K562 (cell line): Measurements from ENCODE around the gene ZGLP1. TPM values are rescaled to one million over a fixed set of nuclear protein-coding genes. Genes with fewer than 3 reads are reported as not detected.

Source experiments
- ATAC-seq: fragments of 200-7000 bp; cut with Tn5 transposase; 3 replicates; pipeline ENCODE4 v1.9.1; 2020; ENCODE audit warnings: moderate library complexity
- BruUV-seq: library from RNA; stranded (reverse); fragments of 400-500 nt; replicated peaks from 2 replicates; lab custom pipeline; 2021; lab: Mats Ljungman, UMichigan
- CTCF ChIA-PET: fragments of 300-600 bp; formaldehyde crosslinking; extraction: SDS; loops from one replicate; lab custom pipeline; 2021; ENCODE audit warnings: low intra/inter-chr PET ratio; lab: Yijun Ruan, JAX
- POLR2A ChIA-PET: fragments of 300-600, 350-650 bp; sonication (Branson Sonifier 250); formaldehyde crosslinking; extraction: SDS; loops from one replicate; lab custom pipeline; 2021; ENCODE audit warnings: antibody characterized with exemption, inconsistent platforms; lab: Yijun Ruan, JAX
- DNase-seq, 4 experiments: peaks; one replicate each; pipeline versions ENCODE4 v3.0.0 to v3.0.0-alpha.2; 2011 to 2018; ENCODE audit warnings: low spot score in 3 of 4, mixed read lengths in 3 of 4; ENCODE audit errors: extremely low read depth in 1 of 4
- FAIRE-seq: peaks from 2 replicates; lab custom pipeline; 2011; peaks lifted over from hg19 to GRCh38; lab: Jason Lieb, UNC
- H2AFZ ChIP-seq: 2 replicates; pipeline ENCODE4 v1.6.0; 2011; ENCODE audit warnings: low read depth, low read length, control low read depth, inconsistent platforms
- H3K27ac ChIP-seq: fragments of 200-600 bp; 3 replicates; pipeline ENCODE4 v1.8.0; 2011; ENCODE audit warnings: low read depth, mild to moderate bottlenecking, control low read depth, inconsistent platforms, low read length, moderate library complexity, mixed read lengths; ENCODE audit errors: extremely low read depth
- H3K27me3 ChIP-seq, 2 experiments: fragments of 300-600 bp in 1 of 2; 2 replicates in 1 of 2; 3 replicates in 1 of 2; pipeline versions ENCODE4 v1.6.0 to v1.8.0; 2011; ENCODE audit warnings: inconsistent platforms in 2 of 2, low read length in 2 of 2, mild to moderate bottlenecking in 1 of 2, mixed read lengths in 1 of 2, moderate library complexity in 1 of 2; ENCODE audit not compliant: control insufficient read depth in 2 of 2, insufficient read depth in 2 of 2
- H3K36me3 ChIP-seq: fragments of 300-600 bp; 3 replicates; pipeline ENCODE4 v1.8.0; 2011; ENCODE audit warnings: mild to moderate bottlenecking, low read length, inconsistent platforms; ENCODE audit not compliant: control insufficient read depth, insufficient read depth
- H3K4me1 ChIP-seq, 2 experiments: fragments of 200-600 bp in 1 of 2; replicated peaks in 1 of 2; 2 replicates in 1 of 2; 3 replicates in 1 of 2; pipeline versions ENCODE4 v1.5.1 to v1.8.0; 2011; ENCODE audit warnings: inconsistent platforms in 2 of 2, low read length in 2 of 2, mild to moderate bottlenecking in 1 of 2, mixed read lengths in 1 of 2, moderate library complexity in 1 of 2; ENCODE audit not compliant: control insufficient read depth in 2 of 2, insufficient read depth in 2 of 2
- H3K4me2 ChIP-seq: 2 replicates; pipeline ENCODE4 v1.6.1; 2011; ENCODE audit warnings: low read length, control low read depth, inconsistent platforms, mixed read lengths; ENCODE audit not compliant: insufficient read depth
- H3K4me3 ChIP-seq: fragments of 200-600 bp; sonication (generic), shearing (Covaris generic); 2 replicates; pipeline ENCODE4 v1.5.1; 2016; ENCODE audit warnings: control low read depth, inconsistent platforms
- H3K79me2 ChIP-seq: fragments of 200-600 bp; 3 replicates; pipeline ENCODE4 v1.8.0; 2011; ENCODE audit warnings: low read length, inconsistent platforms; ENCODE audit not compliant: control insufficient read depth, insufficient read depth
- H3K9ac ChIP-seq, 2 experiments: 2 replicates each; pipeline versions ENCODE4 v1.6.0 to v1.6.1; 2011; ENCODE audit warnings: low read depth in 2 of 2, low read length in 2 of 2, control low read depth in 1 of 2, inconsistent platforms in 1 of 2, mild to moderate bottlenecking in 1 of 2, mixed read lengths in 1 of 2; ENCODE audit not compliant: insufficient read depth in 1 of 2
- H3K9me1 ChIP-seq: one replicate; pipeline ENCODE4 v1.6.0; 2011; ENCODE audit warnings: inconsistent platforms, mild to moderate bottlenecking, low read length, moderate library complexity; ENCODE audit not compliant: control insufficient read depth, insufficient read depth
- H3K9me3 ChIP-seq: replicated peaks from 2 replicates; pipeline ENCODE4 v1.5.1; 2011; ENCODE audit warnings: low read depth, low read length, inconsistent platforms; ENCODE audit not compliant: control insufficient read depth, insufficient read depth
- H4K20me1 ChIP-seq: replicated peaks from 2 replicates; pipeline ENCODE4 v1.6.1; 2011; ENCODE audit warnings: low read length, inconsistent platforms, mixed read lengths; ENCODE audit not compliant: control insufficient read depth, insufficient read depth
- ARID2 ChIP-seq: fragments of 450-650 bp; IDR thresholded peaks from 2 replicates; pipeline ENCODE4 v1.6.1; 2017; ENCODE audit warnings: antibody characterized with exemption, mild to moderate bottlenecking
- HBP1 ChIP-seq: fragments of 450-650 bp; formaldehyde crosslinking; IDR thresholded peaks from 2 replicates; pipeline ENCODE4 v1.4.0; 2022; ENCODE audit warnings: missing genetic modification characterization
- NELFE ChIP-seq: IDR thresholded peaks from 2 replicates; pipeline ENCODE4 v1.6.1; 2011; ENCODE audit warnings: mild to moderate bottlenecking; ENCODE audit not compliant: insufficient read depth, insufficient read length
- PCBP2 ChIP-seq: fragments of 200-400 bp; formaldehyde crosslinking; IDR thresholded peaks from 2 replicates; pipeline ENCODE4 v1.6.1; 2018; ENCODE audit warnings: low read length, low read depth, mild to moderate bottlenecking, moderate library complexity; ENCODE audit not compliant: poor library complexity, severe bottlenecking
- SMAD3 ChIP-seq: fragments of 450-650 bp; formaldehyde crosslinking; conservative IDR thresholded peaks from 2 replicates; pipeline ENCODE4 v1.4.0; 2020; ENCODE audit warnings: mild to moderate bottlenecking
- TAL1 ChIP-seq: fragments of 450-650 bp; IDR thresholded peaks from 2 replicates; pipeline ENCODE4 v1.6.1; 2016; ENCODE audit warnings: mild to moderate bottlenecking
- ZFX ChIP-seq: sonication (generic); formaldehyde crosslinking; IDR thresholded peaks from 2 replicates; pipeline ENCODE4 v1.8.0; 2022; ENCODE audit warnings: mild to moderate bottlenecking, missing genetic modification reagents, moderate library complexity
- ZNF140 ChIP-seq: fragments of 250-450 bp; sonication (Bioruptor Pico); IDR thresholded peaks from 2 replicates; pipeline ENCODE4 v1.8.0; 2021; ENCODE audit warnings: moderate library complexity, mild to moderate bottlenecking, inconsistent platforms
- ZNF197 ChIP-seq: fragments of 200-800 bp; sonication (Bioruptor generic); IDR thresholded peaks from 2 replicates; pipeline ENCODE4 v1.6.1; 2016; ENCODE audit warnings: low read depth, missing genetic modification characterization, missing compliant biosample characterization
- WGBS: fragments of 100-300 bp; shearing (Covaris generic); methylation state at CpG from one replicate; pipeline ENCODE4 v1.1.6; 2016; ENCODE audit warnings: low coverage, mixed read lengths; ENCODE audit not compliant: insufficient coverage; ENCODE audit errors: missing lambda C conversion rate; 5-methylcytosine and 5-hydroxymethylcytosine counted together
- in situ Hi-C: fragments of 300-500 bp; cut with MboI; formaldehyde crosslinking; loops from 4 replicates; pipeline ENCODE4 v1.15.0; 2018; ENCODE audit warnings: inconsistent platforms, mixed read lengths
- intact Hi-C: fragments of 100-400 bp; cut with micrococcal nuclease; formaldehyde crosslinking; loops from 2 replicates; pipeline ENCODE4 v1.14.2; 2022
- polyA plus RNA-seq, 8 experiments: library from polyadenylated mRNA; depleted of rRNA in 4 of 8; stranded (reverse) in 5 of 8; unstranded in 3 of 8; fragments of >200 nt; fragmentation: Nextera tagmentation in 2 of 8; fragmentation: Illumina TruSeq in 1 of 8; extraction: Ambion mirVana in 2 of 8; extraction: Trizol in 1 of 8; gene quantifications; 2 replicates each; pipeline versions ENCODE4 v1.2.1 to v1.2.3, GENCODE V29; 2011 to 2014; ENCODE audit warnings: inconsistent platforms in 1 of 8, missing spikeins in 1 of 8
- total RNA-seq, 7 experiments: library from RNA; depleted of rRNA in 6 of 7; stranded (reverse); fragments of >200 nt in 6 of 7; fragmentation: Illumina TruSeq in 2 of 7; extraction: Trizol in 2 of 7; gene quantifications; 2 replicates each; pipeline versions ENCODE4 v1.2.1 to v1.2.3, GENCODE V29; 2011 to 2021; ENCODE audit warnings: low replicate concordance in 1 of 7
- TF ChIP-seq, protein P1 (sequence below): sonication (generic); formaldehyde crosslinking; IDR thresholded peaks from 2 replicates; pipeline ENCODE4 v1.8.0; 2022; ENCODE audit warnings: mild to moderate bottlenecking, missing genetic modification reagents

The ZGLP1 gene
- total and polyA plus RNA-seq, 9 of the 15 experiments (the other 6 are each of a cell fraction or from before 2014, with no cell fraction given), result 0.24 to 4.5 (median 2.2) TPM

GRCh38 chr19:10268071-10268470 lies 41.5 kb downstream of the ZGLP1 start:
- no peak overlapping the region for H3K4me3 ChIP-seq
- H4K20me1 ChIP-seq, result no peaks in the 10 kb centered on the region
- no peak for FAIRE-seq
- H3K9me3 ChIP-seq, result no peaks in the 10 kb centered on the region
- H3K79me2 ChIP-seq, result peaks cover 30% of the 10 kb centered on the region
- peaks cover 16 to 33% of the 10 kb centered on the region in 2 experiments; a peak in 4 of 5 replicates for H3K4me1 ChIP-seq
- no peak overlapping the region for H3K4me2 ChIP-seq
- no peaks in the 10 kb centered on the region for H3K9me1 ChIP-seq
- ChIA-PET POLR2A (interaction anchor here (0.6 to 1.1 kb wide), 2 partner anchors 43 to 115 kb away, joined by 3 read pairs; no protein-coding TSS in a partner anchor), CTCF (interaction anchor here (1.2 to 3.9 kb wide), 2 partner anchors 21 to 121 kb away, joined by 3 to 77 read pairs; no protein-coding TSS in a partner anchor)
- H3K9ac ChIP-seq, result peak overlapping the region in 1 of 2 experiments; percentile 61; a peak in 2 of 4 replicates
- no TSS peak for BruUV-seq
- in situ Hi-C loops (no loop called here), intact Hi-C loops (no loop called here)
- TF ChIP-seq TAL1, result no peak
- no peak for TF ChIP-seq ARID2
- TF ChIP-seq, protein P1, sequence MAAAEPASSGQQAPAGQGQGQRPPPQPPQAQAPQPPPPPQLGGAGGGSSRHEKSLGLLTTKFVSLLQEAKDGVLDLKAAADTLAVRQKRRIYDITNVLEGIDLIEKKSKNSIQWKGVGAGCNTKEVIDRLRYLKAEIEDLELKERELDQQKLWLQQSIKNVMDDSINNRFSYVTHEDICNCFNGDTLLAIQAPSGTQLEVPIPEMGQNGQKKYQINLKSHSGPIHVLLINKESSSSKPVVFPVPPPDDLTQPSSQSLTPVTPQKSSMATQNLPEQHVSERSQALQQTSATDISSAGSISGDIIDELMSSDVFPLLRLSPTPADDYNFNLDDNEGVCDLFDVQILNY, result no peak
- no peak for TF ChIP-seq NELFE
- TF ChIP-seq HBP1 (CRISPR knock-in tag), result no peak
- TF ChIP-seq SMAD3, result no peak
- no peak for TF ChIP-seq ZNF197 (CRISPR knock-in tag)
- no peak for TF ChIP-seq ZFX (CRISPR knock-in tag)
- TF ChIP-seq PCBP2, result no peak
- no peak for TF ChIP-seq ZNF140 (CRISPR knock-in tag)
- TF ChIP-seq, all 486 proteins: peak for 0
- peaks cover 5% of the 10 kb centered on the region; the same call in 1 of the 3 replicates for H3K36me3 ChIP-seq
- 61% methylated on average over 6 of the region's 6 CpGs for WGBS
- H3K27me3 ChIP-seq, result no peaks in the 10 kb centered on the region
- no peak for DNase-seq
- no peak for ATAC-seq
- H3K27ac ChIP-seq, result no peak overlapping the region
- H2AFZ ChIP-seq, result 0 out of 2 replicates have a peak overlapping the region, but pooled peaks have one; percentile 8
